GM12801 (cell line): ENCODE results near the gene BCL10.

ENCODE experiments used
- TF ChIP-seq, protein P1 (sequence below): IDR thresholded peaks from one replicate; pipeline ENCODE4 v1.5.1; 2011; ENCODE audit warnings: control low read depth; ENCODE audit not compliant: insufficient read length; ENCODE audit errors: extremely low read depth

The BCL10 gene

DNA sequence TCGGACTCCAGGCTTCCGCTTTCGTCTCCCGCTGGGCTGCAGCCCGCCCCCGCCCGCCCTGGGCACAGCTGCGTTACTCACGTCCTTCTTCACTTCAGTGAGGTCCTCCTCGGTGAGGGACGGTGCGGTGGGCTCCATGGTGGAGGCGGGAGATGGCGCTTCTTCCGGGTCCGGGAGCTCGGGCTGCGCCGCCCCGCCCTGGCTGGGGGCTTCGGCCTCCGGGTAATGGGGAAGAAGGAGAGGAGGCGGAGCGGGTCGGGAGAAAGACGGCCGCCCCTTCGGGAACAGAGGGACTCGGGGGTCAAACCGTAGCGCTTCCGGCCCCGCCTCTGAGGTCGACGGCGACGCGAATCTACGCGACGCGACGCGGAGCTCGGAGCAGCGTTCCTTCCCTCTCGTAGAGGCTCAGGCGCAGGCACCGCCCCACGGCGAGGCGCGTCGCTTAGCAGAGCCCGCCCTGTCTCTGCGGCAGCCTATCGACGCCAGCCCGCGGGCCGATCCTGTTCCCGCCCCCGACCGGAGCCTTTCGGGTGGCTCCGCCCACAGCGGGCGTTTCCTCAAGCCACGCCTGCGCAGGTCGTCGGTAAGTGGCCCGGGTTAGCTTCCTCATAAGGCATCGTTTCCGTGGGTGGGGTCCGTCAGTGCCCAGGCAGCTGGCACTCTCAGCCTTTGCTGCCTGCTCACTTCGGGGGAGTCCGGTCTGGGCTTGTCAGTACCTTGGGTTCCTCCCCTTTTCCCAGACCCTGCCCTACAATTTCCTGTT, at the start of gene BCL10:
TSS of gene BCL10 (minus strand) at position 418 of the 763 bp plus-strand sequence. CDS start at position 138, 280 bp downstream.
- TF ChIP-seq, protein P1, sequence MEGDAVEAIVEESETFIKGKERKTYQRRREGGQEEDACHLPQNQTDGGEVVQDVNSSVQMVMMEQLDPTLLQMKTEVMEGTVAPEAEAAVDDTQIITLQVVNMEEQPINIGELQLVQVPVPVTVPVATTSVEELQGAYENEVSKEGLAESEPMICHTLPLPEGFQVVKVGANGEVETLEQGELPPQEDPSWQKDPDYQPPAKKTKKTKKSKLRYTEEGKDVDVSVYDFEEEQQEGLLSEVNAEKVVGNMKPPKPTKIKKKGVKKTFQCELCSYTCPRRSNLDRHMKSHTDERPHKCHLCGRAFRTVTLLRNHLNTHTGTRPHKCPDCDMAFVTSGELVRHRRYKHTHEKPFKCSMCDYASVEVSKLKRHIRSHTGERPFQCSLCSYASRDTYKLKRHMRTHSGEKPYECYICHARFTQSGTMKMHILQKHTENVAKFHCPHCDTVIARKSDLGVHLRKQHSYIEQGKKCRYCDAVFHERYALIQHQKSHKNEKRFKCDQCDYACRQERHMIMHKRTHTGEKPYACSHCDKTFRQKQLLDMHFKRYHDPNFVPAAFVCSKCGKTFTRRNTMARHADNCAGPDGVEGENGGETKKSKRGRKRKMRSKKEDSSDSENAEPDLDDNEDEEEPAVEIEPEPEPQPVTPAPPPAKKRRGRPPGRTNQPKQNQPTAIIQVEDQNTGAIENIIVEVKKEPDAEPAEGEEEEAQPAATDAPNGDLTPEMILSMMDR, result no peak

DNA sequence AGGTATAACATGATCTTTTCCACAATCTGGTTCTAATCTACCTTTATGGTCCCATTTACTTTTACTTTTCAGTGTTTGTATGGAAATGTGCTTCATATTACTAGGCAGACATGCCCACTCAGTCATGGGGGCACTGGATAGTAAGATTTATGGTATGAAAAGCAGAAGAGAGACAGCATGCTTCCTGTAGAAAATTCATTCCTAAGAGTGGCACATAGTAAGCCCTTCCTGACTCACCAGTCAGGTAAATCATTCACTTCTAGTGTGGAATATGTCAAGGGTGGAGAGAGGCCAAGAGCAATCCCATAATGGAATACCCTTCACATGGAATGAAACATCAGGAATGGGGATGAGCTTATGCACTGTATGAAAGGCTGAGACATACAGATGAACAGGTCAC, 49.5 kb upstream of the BCL10 start:
- TF ChIP-seq, protein P1, result no peak

DNA sequence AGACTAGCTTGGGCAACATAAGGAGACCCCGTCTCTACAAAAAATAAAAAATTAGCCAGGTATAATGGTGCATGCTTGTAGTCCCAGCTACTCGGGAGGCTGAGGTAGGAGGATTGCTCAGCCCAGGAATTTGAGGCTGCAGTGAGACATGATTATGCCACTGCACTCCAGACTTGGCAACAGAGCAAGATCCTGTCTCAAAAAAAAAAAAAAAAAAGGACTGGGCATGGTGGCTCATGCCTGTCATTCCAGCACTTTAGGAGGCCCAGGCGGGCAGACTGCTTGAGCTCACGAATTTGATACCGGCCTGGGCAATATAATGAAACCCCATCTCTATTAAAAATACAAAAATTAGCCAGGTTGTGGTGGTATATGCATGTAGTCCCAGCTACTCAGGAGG, 47.3 kb upstream of the BCL10 start:
- TF ChIP-seq, protein P1, result no peak

DNA sequence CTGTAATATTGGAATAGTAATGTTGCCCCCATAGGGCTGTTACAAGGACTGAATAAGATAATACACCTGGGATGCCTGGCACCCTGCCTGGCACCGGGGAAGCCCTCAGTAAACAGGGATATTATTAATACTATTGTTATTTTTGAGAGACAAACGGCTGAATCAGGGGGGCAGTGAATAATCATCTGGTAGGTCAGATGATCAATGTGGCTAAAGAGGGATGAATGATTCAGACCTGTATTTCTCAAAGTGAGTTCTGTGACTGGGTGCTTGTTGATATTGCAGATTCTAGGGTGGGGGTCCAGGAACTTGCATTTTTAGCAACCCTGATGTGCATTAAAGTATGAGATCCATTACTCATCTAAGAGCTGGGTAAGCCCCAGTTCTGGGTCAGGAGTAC, 46.2 kb upstream of the BCL10 start:
- TF ChIP-seq, protein P1, result no peak

DNA sequence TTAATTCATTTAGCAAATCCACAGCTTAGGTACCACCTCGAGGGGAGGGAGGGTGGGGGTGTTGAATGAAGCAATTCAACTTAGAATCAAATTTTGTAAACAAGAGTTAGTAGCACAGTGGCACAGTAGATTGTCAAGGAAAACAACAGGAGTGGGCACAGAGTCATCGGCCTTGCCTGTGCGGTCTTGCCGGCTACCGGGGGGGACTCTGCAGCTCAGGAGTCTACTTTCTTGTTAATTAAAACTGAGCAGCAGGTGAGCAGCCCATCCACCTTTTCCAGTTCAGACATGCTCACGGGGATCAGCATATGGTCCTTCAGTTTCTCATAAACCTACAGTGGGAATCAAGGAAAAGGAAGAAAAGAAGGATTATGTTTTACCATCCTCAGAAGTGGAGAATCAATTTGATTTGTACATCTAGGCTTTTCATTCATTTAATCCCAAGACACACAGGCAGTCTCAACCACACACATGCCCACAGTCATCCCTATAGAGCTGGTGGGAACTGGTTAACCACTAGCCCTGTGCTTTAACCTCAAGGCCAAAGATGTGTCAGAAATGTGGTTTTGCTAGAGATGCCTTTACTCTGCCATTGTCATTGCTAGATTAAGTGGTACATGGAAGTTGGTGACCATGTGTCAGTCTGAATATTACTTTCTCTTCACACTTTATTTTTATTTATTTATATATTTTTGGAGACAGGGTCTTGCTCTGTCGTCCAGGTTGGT, 45.0 kb upstream of the BCL10 start:
- TF ChIP-seq, protein P1, result no peak

DNA sequence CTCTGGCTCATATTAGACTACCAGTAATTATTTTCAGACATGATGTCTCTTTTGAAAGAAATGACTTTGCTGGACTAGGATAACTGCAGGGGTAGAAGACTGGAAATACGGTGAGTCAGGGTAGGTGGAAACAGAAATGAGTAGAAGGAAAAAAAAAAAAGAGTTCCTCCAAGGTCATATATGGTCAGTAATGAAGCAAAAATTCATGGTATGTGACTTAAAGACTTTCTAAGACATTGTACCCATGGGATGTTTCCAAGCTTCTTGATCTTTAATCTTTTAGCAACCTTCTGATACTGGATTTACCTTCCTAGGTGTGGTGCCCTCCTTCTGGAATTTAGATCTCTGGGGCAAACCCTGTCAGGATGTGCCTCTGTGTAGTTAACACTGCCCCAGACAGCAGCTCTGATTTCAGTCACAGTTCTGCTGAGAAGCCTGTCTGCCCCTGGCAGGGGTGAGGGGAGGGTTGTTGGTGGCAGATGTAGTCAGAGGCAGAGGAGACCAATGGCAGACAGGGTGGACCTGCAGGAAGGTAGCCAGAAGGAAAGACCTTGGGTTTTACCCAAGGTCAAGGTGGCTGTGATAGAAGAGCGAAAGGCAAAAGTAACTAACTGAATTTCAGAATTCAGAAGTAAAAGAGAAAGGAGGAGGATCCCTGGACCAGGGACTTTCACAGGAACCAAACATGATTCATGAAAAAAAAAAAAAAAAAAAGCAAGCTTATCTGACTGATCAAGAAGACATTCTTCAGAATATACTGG, 44.1 kb upstream of the BCL10 start:
- TF ChIP-seq, protein P1, result no peak

DNA sequence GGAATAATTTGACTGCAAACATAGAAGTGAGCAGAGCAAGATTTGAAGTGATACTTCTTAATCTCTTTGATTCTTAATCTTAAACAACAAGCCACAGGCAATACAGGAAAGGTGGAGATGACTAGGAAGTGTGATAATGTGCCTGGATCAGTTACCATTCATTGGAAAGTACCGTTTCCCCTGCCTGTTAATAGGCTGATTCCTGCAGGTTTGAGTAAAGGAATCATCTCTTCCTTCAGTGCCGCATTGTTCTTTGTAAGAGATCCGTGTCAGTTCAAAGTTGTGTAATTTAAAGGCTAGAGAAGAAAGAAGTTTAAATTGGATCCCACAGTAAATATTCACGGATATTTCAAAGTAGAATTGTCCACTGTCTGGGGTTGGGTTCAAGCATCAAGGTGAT, 43.5 kb upstream of the BCL10 start:
- TF ChIP-seq, protein P1, result no peak
